Stimulated activated CD8-positive, alpha-beta memory T cell treated with anti-CD3 and anti-CD28 coated beads, Interleukin-7, amount 100 ng/mL, for 48 hours (primary cell): ENCODE measurements around the gene MIEF1.
A peak's percentile ranks its signal among the peaks of the same experiment; 100 is the strongest.
"Not testable (repeated sequence)": the region's sequence is repeated elsewhere in the genome, so short reads cannot be mapped to it uniquely, and the experiment has no call there.

Experiments used
- DNase-seq, 2 donors: peaks; one replicate each; pipeline ENCODE4 v3.0.0-alpha.2; 2020; ENCODE audit warnings: low read depth in 1 of 2; ENCODE audit errors: extremely low read depth in 1 of 2

Gene MIEF1

DNA sequence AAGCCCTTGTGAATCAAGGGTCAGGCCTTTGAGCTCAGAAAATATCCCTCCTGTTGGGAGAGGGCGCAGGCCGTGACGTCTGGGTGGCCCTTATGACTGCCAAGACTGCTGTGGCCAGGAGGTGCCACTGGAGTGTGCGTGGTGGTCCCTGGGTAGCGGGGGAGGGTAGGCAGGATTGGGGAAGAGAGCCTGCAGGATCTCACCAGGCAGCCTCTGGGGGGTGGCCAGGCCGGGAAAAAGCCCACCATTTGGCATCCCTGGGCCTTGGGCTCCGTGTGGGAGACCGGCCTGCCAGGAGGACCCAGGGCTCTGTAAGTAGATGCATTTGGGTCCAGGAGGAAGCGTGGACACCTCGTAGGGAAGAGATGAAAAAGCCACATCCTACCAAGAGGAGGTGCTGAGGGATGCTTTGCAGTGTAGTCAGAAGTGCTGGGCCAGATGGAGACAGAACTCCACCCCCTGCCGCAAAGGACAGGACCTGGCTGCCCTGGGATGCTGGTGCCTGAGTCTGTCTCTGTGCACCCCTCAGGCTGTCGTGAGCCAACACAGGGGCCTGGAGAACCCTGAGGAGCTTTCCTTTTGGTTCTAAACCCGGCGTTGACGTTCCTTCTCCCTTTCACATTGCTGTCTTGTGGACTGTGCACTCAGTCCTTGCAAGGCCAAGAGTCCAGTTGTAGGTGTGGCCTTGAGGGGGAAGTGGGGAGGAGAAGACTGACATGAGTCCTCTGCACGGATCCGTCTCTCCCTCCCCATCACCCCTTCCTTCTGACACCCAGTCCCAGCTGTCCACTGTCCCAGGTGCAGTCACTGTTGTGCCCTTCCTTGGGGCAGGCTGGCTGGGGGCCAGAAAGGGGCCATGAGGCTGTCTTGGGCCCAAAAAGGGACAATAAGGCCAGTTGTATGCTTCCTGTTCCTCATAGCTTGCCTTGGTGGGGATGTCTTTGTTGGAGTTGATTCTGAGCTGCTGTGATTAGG is 12.7 kb upstream of the MIEF1 start:
- DNase-seq: no peak

DNA sequence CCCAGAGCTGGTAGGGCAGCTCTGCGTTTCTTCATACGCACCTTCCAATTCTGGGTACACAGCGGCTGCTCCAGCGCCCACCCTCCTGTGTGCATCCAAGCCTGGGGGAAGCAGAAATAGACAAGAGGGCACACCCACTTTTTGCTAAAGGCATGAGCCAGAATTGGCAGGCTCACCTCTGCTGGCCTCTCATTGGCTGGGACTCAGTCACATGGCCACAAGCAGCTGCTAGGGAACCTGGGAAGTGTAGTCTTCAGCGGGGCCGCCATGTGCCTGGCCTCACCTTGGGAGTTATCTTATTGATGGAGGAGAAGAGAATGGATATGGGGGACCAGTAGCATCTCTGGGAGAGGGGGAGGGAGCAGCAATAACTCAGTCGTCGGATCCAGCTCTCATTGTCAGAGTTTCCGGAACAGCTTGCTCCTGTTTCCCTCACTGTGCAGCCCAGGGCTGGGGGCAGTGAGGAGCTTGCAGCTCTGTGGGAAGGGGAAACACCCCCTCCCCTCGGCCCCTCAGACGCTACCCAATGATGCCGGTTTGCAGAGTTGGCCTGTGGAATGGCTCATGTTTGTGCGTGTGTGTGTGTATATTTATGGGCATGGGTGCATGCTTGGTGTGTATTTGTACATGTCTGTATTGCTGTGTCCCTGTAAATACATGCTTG is 11.8 kb upstream of the MIEF1 start:
- DNase-seq: peak; percentile 43 to 84

DNA sequence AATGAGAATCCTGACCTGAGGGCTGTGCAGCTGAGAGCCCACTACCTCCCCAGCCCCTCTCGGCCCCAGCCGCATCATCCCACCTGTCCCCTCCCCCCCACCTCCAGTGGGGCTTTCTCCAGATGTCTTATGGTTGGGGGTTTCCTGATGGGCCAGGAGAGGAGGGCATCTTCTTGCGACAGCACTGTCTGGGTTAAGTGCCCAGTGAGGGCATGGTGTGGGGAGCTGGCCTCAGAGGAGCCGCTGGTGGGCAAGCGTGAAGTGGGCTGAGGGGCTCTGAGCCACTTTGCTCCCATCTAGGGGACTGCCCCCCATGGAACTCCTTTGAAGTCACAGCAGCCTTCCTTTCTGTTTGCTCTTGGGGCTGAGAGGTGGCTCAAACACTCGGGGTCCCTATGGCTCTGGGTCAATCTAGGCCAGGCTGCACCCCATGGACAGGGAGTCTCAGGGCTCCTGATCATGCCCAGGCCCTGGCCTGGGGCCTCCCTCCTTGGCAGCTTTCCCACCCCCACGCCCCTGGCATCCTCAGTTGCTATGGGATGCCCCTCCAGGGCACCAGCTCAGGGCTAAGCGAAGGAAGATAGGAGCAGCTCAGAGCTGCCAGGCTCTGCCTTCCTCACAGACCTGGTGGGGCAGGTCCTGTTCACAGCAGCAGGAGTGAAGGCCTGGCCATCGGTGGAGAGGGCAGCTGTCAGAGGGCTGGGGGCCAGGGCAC is 11.0 kb upstream of the MIEF1 start:
- no peak for DNase-seq

DNA sequence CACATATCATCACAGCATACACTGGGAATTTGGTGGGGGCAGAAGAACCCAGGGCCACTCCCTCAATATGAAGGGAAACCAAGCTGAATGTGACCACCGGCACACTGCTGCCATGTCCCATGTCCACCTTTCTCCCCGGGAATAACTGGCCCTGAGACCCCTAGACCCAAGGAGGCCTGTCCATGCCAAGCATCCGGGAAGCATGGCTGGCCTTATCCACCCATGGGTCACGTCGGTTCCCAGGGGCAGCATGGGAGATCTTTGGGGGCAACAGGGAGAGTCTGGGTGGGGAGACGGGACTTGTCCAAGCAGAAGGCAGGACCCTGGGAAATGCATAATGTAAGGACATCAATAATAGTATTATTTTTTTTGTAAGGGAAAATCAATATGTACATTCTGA is 10.4 kb upstream of the MIEF1 start:
- DNase-seq: no peak

DNA sequence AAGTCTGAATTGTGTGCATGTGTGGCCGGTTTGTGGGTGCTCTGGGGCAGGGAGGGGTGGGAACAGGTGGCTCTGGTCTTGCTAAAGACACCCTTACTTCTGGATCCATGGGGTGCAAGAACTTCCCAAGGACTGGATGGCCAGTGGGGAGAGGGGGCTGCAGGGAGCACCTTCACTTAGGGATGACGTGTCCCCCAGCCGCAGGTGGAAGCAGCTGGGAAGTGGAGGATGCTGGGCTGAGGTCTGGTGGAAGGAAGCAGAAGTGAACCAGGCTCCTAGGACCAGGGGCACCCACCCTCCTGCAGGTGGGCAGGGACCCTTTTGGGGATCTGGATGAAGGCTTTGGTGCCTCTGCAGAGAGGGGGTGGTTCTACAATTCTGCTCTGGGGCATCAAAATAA is 9.9 kb upstream of the MIEF1 start:
- no peak for DNase-seq

DNA sequence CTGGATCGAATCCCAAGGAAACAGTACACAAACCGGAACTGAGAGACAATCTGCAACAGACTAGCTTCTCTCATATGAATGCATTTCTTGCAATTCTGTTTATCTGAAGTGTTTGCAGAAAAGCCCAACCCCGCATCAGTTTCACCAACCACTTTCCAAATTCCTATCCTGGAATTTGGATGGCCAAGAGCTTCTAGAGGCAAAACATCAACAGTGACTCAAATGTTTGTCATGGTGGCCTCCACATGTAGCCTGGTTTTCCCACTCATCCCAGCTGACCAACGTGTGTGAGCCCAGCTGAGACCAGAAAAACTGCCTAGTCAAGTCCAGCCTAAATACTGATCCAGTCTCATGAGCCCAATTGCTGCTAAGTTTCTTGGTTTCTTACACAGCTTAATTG is 8.3 kb upstream of the MIEF1 start:
- no peak for DNase-seq

DNA sequence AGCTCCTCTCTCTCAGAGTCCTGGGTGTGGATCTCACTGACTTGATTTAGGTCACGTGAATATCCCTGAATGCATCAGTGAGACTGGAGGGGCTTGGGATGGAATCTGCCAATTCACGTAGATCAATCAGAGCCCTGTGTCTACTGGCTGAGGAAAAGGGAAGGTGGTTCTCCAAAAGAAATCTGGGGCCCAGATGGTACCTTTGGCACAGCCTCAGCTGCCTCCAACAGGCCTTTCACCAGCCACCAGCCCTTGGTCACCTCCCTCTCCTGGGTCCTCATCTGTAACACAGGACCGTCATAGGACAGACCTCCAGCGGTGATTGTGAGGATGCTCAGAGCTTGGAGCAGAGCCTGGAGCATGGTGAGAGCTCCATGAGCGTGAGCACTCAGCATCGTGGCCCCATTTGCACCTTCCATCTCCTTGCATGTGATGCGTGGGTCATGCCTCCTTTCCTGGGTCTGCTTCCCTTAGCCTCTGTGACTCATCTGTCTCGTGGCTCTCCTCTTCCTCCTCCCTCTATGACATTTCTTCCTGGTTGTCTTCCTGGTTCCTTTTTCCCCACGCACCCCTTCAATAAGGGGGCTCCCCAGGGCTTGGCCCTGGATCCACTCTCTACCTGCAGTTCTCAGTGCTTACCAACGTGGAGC is 7.5 kb upstream of the MIEF1 start:
- no peak for DNase-seq

DNA sequence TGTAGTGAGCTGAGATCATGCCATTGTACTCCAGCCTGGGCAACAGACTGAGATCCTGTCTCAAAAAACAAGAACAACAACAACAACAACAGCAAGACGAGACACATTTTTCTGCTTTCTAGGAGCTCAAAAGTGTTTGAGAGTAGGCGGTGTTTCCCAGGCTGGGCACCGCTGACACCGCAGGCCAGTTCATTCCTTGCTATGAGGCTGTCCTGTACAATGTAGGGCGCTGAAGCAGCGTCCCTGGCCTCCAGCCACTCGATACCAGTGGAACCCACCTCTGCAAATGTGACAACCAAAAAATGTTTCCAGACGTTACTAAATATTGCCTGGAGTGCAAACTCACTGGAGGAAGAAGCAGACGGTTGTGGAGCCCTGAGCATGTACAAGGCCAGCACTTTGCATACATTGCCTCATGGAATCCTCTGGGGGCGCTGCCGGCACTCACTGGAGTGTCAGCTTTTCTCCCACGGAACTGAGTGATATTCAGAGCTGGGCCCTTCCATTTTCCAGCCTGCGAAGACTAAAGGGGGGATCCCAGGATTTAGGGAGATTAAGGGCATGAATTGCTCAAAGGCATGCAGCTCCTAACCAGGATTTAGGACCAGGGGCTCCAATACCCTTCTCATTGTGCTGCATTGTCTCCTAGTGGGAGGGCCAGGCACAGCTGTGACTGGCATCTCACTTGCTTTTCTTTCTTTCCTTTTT is 5.8 kb upstream of the MIEF1 start:
- DNase-seq: peak in 1 of 2 donors; percentile 39

DNA sequence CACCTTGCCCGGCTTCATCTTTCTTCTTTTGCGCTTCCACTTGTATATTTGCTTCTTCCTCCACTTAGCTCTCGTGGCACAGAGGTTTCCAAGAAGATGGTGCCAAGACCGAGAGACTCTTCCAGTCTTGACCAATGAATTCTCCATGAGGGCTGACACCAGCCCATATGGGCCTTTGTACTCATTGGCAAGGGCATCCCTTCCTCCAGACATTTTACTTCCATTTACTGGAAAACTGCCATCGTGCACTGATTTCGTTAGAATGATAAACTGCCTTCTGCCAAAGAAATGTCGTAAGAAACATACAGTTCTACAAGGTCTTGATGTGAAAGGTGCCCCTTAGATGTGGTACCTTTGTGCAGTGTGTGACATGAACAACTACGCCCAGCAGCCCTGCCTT is 4.7 kb upstream of the MIEF1 start:
- DNase-seq: no peak

DNA sequence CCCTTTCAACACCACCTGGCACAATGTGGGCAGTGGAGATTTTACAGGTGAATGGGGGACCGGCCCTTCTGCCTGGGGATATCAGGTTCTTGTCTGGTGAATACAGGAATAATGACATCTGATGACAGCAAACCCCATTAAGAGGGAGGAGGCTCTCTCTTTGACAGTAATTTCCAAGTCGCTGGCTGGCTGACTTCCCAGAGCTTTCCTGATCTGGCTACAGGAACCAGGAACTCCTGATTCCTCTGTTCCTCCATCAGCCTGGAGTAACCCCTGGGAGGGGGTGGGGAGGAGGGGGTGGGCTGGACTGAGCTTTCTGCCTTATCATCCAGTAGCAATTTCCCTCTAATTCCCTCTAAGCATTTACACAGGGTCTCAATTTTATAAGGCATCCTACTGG is 3.7 kb upstream of the MIEF1 start:
- DNase-seq: no peak

DNA sequence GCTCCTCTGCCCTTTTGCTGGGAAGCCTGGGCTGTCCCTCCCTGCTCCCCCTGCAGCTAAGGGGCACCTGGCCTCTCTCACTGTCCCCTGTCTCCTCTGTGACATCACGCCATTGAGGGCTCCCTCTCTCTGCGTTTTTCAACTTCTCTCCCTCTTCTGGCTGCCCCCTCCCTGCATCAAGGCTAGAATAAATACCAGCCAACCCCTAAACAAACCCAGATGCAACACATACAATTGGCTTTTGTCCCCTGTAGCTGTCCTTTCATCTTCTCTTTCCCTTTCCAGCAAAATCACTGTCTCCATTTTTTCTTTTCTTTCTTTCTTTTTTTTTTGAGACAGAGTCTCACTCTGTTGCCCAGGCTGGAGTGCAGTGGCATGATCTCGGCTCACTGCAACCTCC is 3.3 kb upstream of the MIEF1 start:
- DNase-seq: no peak

DNA sequence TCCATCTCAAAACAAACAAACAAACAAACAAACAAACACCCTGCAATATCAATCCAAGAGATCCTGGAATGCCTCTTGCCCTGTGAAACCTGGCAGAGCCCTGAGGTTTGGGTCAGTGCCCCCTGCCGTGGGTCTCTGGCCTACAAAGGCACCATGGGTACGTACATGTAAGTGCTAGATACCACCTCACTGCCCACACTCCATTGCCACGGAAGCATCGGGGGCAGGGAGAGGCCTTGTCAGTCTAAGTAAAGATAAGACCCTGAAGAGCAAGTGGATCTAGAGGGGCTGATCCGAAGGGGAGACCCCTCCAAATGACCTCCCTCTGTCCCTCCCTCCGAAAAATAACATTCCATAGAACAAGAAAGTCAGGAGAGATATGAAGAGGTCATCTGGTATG is 2.0 kb upstream of the MIEF1 start:
- DNase-seq: no peak

DNA sequence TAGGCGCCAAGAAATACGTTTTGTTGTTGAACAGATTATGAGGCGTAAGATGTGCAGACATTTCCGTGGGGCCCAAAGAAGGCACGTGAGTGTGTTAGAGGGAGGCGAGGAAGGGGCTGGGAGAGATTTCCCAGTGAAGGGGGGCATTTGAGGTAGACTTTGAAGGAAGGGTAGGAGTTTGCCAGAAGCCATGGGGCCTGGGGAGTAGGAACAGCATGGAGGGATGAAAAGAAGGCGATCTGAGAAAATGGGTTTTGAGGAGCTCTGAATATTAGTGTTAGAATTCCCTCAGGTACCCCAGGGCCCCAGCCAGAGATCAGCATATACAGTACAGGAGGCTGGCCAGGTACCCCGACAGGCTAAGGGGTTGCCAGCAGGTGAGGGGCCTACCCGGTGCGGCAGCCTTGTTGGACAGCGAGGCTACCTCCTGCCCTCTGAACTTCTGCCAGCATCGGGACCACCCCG is 414 bp upstream of the MIEF1 start:
- DNase-seq: no peak

DNA sequence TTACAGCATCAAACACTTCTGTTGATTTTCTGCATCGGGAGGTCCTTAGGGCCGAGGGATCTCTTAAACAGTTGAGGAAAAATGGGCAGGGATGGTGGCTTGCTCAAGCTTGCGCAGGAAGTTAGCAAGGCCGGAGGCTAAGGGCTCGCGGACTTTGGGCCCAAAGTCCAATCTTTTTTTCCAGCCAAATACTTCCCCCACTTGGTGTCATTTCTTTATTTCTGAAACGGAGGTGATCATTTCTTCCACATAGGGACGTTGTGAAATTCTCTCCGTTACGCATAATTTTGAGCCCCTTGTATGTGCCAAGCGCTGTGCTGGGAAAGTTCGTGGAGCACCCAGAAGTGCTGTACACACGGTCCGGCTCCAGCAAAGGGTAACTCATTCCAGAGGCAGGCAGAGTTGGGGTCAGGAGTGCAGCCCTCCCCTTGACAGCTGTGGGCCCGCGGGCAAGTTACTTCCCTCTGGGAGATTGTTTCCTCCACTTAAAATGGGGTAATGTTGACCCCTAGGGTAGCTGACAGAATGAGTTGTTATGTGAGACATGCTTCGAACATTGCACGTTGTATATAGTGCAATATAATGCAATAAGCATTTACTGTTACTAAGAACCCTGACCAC is 809 bp downstream of the MIEF1 start:
- no peak for DNase-seq

DNA sequence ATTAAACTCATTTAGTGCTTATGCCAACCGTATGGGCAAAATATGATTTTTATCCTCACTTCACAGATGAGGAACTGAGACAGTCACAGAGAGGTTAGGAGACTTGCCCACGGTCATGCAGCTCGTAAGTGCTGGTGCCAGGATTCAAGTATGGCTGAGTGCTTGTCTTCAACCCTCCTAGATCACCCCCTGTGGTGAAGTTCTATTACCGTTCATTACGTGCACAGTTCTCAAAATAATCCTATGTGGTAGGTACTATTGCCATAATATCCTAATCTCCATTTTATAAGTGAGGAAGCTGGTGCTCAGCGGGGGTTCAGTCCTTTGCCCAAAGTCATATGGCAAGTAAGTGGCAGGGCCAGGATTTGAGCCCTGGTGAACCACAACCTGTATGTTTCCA is 1.5 kb downstream of the MIEF1 start:
- DNase-seq: no peak

DNA sequence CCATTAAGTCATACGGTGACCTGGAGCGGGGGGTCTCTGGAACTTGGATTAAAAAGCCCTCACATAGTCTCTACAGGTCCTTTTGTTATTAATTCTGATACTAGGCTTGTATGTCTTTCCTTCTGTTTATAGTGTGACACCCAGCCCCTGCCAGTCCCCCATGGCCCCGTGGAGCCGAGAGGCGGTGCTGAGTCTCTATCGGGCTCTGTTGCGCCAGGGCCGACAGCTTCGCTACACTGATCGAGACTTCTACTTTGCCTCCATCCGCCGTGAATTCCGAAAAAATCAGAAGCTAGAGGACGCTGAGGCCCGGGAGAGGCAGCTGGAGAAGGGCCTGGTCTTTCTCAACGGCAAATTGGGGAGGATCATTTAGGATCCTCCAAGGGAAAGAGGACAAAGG is 2.0 kb downstream of the MIEF1 start:
- DNase-seq: no peak

DNA sequence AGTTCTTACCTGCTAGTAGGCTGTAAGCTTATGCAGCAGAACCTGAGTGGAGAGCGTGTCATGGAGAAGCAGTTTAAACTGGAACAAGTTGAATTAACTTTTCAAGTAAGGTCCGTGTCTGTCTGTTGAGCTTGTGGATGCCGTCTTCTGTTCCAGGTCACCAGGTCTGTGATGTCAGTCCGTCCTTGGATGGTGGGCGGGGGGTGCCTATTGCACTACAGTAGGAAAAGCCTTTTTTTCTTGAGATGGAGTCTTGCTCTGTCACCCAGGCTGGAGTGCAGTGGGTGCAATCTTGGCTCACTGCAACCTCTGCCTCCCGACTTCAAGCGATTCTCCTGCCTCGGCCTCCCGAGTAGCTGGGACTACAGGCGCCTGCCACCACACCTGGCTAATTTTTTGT is 4.9 kb downstream of the MIEF1 start:
- not testable (repeated sequence) for DNase-seq

DNA sequence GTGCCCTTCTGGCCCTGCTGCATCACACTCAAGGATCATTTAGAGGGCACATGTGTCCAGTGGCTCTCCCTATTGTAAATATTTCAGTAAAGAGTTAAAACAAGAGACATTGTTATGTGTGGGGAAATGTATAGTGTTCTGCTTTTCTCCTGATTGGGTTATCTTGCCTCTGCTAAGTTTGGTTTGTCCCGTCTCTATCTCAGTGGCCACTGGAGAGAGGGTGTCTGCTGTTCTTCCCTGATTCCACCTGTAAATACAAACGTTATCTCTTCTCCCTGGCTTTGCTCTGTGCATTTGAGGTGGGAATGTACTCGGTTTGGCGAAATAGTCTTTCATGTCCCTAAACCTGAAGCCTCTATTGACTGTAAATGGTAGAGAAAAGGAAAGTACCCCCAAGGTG is 6.3 kb downstream of the MIEF1 start:
- DNase-seq: no peak

DNA sequence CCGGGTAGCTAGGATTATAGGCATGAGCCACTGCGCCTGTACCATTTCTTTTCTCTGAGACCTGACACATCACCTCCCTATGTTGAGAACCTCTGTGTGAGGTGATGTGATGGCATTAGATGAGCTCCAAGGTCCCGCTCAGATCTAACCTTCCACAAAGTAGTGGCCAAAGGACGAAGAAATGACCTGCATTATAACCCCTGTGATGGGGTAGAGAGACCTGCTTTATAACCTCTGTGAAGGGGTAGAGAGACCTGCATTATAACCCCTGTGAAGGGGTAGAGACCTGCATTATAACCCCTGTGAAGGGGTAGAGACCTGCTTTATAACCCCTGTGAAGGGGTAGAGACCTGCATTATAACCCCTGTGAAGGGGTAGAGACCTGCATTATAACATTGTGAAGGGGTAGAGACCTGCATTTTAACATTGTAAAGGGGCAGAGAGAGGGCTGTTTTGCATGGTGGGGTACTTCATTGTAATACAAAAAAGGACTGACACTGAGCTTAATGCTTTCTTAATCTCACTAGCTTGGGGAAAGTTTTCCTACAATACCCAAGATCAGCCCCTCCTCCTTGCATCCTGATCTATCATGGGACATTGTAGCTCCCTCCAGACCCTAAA is 8.5 kb downstream of the MIEF1 start:
- no peak for DNase-seq

DNA sequence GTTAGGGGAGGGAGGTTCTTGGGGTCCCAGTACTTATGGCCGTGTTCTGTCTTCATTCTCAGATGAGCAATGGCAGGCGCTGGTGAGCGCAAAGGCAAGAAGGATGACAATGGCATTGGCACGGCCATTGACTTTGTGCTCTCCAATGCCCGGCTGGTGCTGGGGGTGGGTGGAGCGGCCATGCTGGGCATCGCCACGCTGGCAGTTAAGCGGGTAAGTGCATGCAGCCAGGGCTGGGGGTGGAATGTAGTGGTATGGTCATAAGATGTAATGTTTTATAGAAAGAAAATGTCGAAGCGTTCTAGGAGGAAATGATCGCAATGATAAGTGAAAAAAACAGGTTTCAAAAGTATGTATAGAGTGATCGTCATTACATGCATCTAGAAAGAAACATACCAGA is 9.1 kb downstream of the MIEF1 start:
- no peak for DNase-seq
